K562 (cell line): ENCODE results near the gene CCDC33. TPM values are rescaled to one million over a fixed set of nuclear protein-coding genes. Genes with fewer than 3 reads are reported as not detected.

Source experiments
- ATAC-seq: fragments of 200-7000 bp; cut with Tn5 transposase; 3 replicates; pipeline ENCODE4 v1.9.1; 2020; ENCODE audit warnings: moderate library complexity
- BruUV-seq: library from RNA; stranded (reverse); fragments of 400-500 nt; replicated peaks from 2 replicates; lab custom pipeline; 2021; lab: Mats Ljungman, UMichigan
- CTCF ChIA-PET: fragments of 300-600 bp; formaldehyde crosslinking; extraction: SDS; loops from one replicate; lab custom pipeline; 2021; ENCODE audit warnings: low intra/inter-chr PET ratio; lab: Yijun Ruan, JAX
- POLR2A ChIA-PET: fragments of 300-600, 350-650 bp; sonication (Branson Sonifier 250); formaldehyde crosslinking; extraction: SDS; loops from one replicate; lab custom pipeline; 2021; ENCODE audit warnings: antibody characterized with exemption, inconsistent platforms; lab: Yijun Ruan, JAX
- DNase-seq, 4 experiments: peaks; one replicate each; pipeline versions ENCODE4 v3.0.0 to v3.0.0-alpha.2; 2011 to 2018; ENCODE audit warnings: low spot score in 3 of 4, mixed read lengths in 3 of 4; ENCODE audit errors: extremely low read depth in 1 of 4
- FAIRE-seq: peaks from 2 replicates; lab custom pipeline; 2011; peaks lifted over from hg19 to GRCh38; lab: Jason Lieb, UNC
- H2AFZ ChIP-seq: 2 replicates; pipeline ENCODE4 v1.6.0; 2011; ENCODE audit warnings: low read depth, low read length, control low read depth, inconsistent platforms
- H3K27ac ChIP-seq: fragments of 200-600 bp; 3 replicates; pipeline ENCODE4 v1.8.0; 2011; ENCODE audit warnings: low read depth, mild to moderate bottlenecking, control low read depth, inconsistent platforms, low read length, moderate library complexity, mixed read lengths; ENCODE audit errors: extremely low read depth
- H3K27me3 ChIP-seq, 2 experiments: fragments of 300-600 bp in 1 of 2; 2 replicates in 1 of 2; 3 replicates in 1 of 2; pipeline versions ENCODE4 v1.6.0 to v1.8.0; 2011; ENCODE audit warnings: inconsistent platforms in 2 of 2, low read length in 2 of 2, mild to moderate bottlenecking in 1 of 2, mixed read lengths in 1 of 2, moderate library complexity in 1 of 2; ENCODE audit not compliant: control insufficient read depth in 2 of 2, insufficient read depth in 2 of 2
- H3K36me3 ChIP-seq: fragments of 300-600 bp; 3 replicates; pipeline ENCODE4 v1.8.0; 2011; ENCODE audit warnings: mild to moderate bottlenecking, low read length, inconsistent platforms; ENCODE audit not compliant: control insufficient read depth, insufficient read depth
- H3K4me1 ChIP-seq, 2 experiments: fragments of 200-600 bp in 1 of 2; replicated peaks in 1 of 2; 2 replicates in 1 of 2; 3 replicates in 1 of 2; pipeline versions ENCODE4 v1.5.1 to v1.8.0; 2011; ENCODE audit warnings: inconsistent platforms in 2 of 2, low read length in 2 of 2, mild to moderate bottlenecking in 1 of 2, mixed read lengths in 1 of 2, moderate library complexity in 1 of 2; ENCODE audit not compliant: control insufficient read depth in 2 of 2, insufficient read depth in 2 of 2
- H3K4me2 ChIP-seq: 2 replicates; pipeline ENCODE4 v1.6.1; 2011; ENCODE audit warnings: low read length, control low read depth, inconsistent platforms, mixed read lengths; ENCODE audit not compliant: insufficient read depth
- H3K4me3 ChIP-seq: fragments of 200-600 bp; sonication (generic), shearing (Covaris generic); 2 replicates; pipeline ENCODE4 v1.5.1; 2016; ENCODE audit warnings: control low read depth, inconsistent platforms
- H3K79me2 ChIP-seq: fragments of 200-600 bp; 3 replicates; pipeline ENCODE4 v1.8.0; 2011; ENCODE audit warnings: low read length, inconsistent platforms; ENCODE audit not compliant: control insufficient read depth, insufficient read depth
- H3K9ac ChIP-seq, 2 experiments: 2 replicates each; pipeline versions ENCODE4 v1.6.0 to v1.6.1; 2011; ENCODE audit warnings: low read depth in 2 of 2, low read length in 2 of 2, control low read depth in 1 of 2, inconsistent platforms in 1 of 2, mild to moderate bottlenecking in 1 of 2, mixed read lengths in 1 of 2; ENCODE audit not compliant: insufficient read depth in 1 of 2
- H3K9me1 ChIP-seq: one replicate; pipeline ENCODE4 v1.6.0; 2011; ENCODE audit warnings: inconsistent platforms, mild to moderate bottlenecking, low read length, moderate library complexity; ENCODE audit not compliant: control insufficient read depth, insufficient read depth
- H3K9me3 ChIP-seq: replicated peaks from 2 replicates; pipeline ENCODE4 v1.5.1; 2011; ENCODE audit warnings: low read depth, low read length, inconsistent platforms; ENCODE audit not compliant: control insufficient read depth, insufficient read depth
- H4K20me1 ChIP-seq: replicated peaks from 2 replicates; pipeline ENCODE4 v1.6.1; 2011; ENCODE audit warnings: low read length, inconsistent platforms, mixed read lengths; ENCODE audit not compliant: control insufficient read depth, insufficient read depth
- CTBP1 ChIP-seq: fragments of 450-650 bp; IDR thresholded peaks from 2 replicates; pipeline ENCODE4 v1.6.1; 2016; ENCODE audit warnings: borderline replicate concordance
- ETV6 ChIP-seq, 3 experiments: fragments of 150-350 bp in 1 of 3; sonication (generic) in 1 of 3; formaldehyde crosslinking in 1 of 3; IDR thresholded peaks; 2 replicates each; pipeline versions ENCODE4 v1.6.1 to v1.8.0; 2014 to 2022; ENCODE audit warnings: borderline replicate concordance in 2 of 3, low read depth in 2 of 3, antibody characterized with exemption in 1 of 3, low read length in 1 of 3, mild to moderate bottlenecking in 1 of 3, missing genetic modification reagents in 1 of 3
- IRF2 ChIP-seq: sonication (generic); formaldehyde crosslinking; IDR thresholded peaks from 2 replicates; pipeline ENCODE4 v1.8.1; 2022; ENCODE audit warnings: mild to moderate bottlenecking, missing genetic modification reagents
- KLF10 ChIP-seq: fragments of 250-450 bp; sonication (Bioruptor Pico); IDR thresholded peaks from 2 replicates; pipeline ENCODE4 v1.6.1; 2021; ENCODE audit warnings: matching md5 sums
- MEF2D ChIP-seq: conservative IDR thresholded peaks from 2 replicates; pipeline ENCODE4 v1.6.1; 2016; ENCODE audit warnings: low read depth, missing genetic modification characterization, missing compliant biosample characterization
- ZBTB17 ChIP-seq: fragments of 450-650 bp; formaldehyde crosslinking; IDR thresholded peaks from 2 replicates; pipeline ENCODE4 v1.4.0; 2020; ENCODE audit warnings: mild to moderate bottlenecking
- ZFPM2 ChIP-seq: fragments of 250-450 bp; sonication (Bioruptor Pico); IDR thresholded peaks from 2 replicates; pipeline ENCODE4 v1.5.1; 2022; ENCODE audit warnings: mild to moderate bottlenecking
- ZFX ChIP-seq: sonication (generic); formaldehyde crosslinking; IDR thresholded peaks from 2 replicates; pipeline ENCODE4 v1.8.0; 2022; ENCODE audit warnings: mild to moderate bottlenecking, missing genetic modification reagents, moderate library complexity
- ZNF717 ChIP-seq: fragments of 250-450 bp; sonication (Bioruptor Pico); IDR thresholded peaks from 2 replicates; pipeline ENCODE4 v1.5.0; 2021
- WGBS: fragments of 100-300 bp; shearing (Covaris generic); methylation state at CpG from one replicate; pipeline ENCODE4 v1.1.6; 2016; ENCODE audit warnings: low coverage, mixed read lengths; ENCODE audit not compliant: insufficient coverage; ENCODE audit errors: missing lambda C conversion rate; 5-methylcytosine and 5-hydroxymethylcytosine counted together
- in situ Hi-C: fragments of 300-500 bp; cut with MboI; formaldehyde crosslinking; loops from 4 replicates; pipeline ENCODE4 v1.15.0; 2018; ENCODE audit warnings: inconsistent platforms, mixed read lengths
- intact Hi-C: fragments of 100-400 bp; cut with micrococcal nuclease; formaldehyde crosslinking; loops from 2 replicates; pipeline ENCODE4 v1.14.2; 2022
- polyA plus RNA-seq, 8 experiments: library from polyadenylated mRNA; depleted of rRNA in 4 of 8; stranded (reverse) in 5 of 8; unstranded in 3 of 8; fragments of >200 nt; fragmentation: Nextera tagmentation in 2 of 8; fragmentation: Illumina TruSeq in 1 of 8; extraction: Ambion mirVana in 2 of 8; extraction: Trizol in 1 of 8; gene quantifications; 2 replicates each; pipeline versions ENCODE4 v1.2.1 to v1.2.3, GENCODE V29; 2011 to 2014; ENCODE audit warnings: inconsistent platforms in 1 of 8, missing spikeins in 1 of 8
- total RNA-seq, 7 experiments: library from RNA; depleted of rRNA in 6 of 7; stranded (reverse); fragments of >200 nt in 6 of 7; fragmentation: Illumina TruSeq in 2 of 7; extraction: Trizol in 2 of 7; gene quantifications; 2 replicates each; pipeline versions ENCODE4 v1.2.1 to v1.2.3, GENCODE V29; 2011 to 2021; ENCODE audit warnings: low replicate concordance in 1 of 7
- TF ChIP-seq, protein P1 (sequence below): fragments of 450-650 bp; IDR thresholded peaks from 2 replicates; pipeline ENCODE4 v1.6.1; 2017; ENCODE audit warnings: antibody characterized with exemption, mild to moderate bottlenecking

The CCDC33 gene
- total and polyA plus RNA-seq, 9 of the 15 experiments (the other 6 are each of a cell fraction or from before 2014, with no cell fraction given) = 0.08 to 1.1 (median 0.15) TPM; not detected in 4

DNA sequence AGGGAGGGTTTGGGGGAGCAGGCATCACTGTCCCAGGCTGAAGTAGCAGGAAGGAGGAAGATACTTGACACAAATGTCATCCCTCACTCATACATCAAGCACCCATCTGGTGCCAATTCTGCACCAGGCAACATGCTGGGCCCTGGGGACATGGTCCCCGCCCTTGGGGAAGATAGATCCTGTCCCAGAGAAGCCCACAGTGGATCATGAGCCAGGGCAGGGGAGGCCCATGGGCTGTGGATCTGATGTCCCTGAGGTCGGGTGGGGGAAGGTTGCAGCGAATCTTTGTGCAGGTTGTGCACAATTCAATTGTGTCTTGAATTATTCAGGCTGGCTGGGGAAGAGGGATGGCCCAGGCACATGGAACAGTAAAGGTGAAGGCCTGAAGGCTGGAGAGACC is 6.4 kb upstream of the CCDC33 start:
- TF ChIP-seq CTBP1 = no peak
- no peak for TF ChIP-seq MEF2D
- no peak for TF ChIP-seq ZBTB17
- no peak for TF ChIP-seq KLF10
- TF ChIP-seq, protein P1, sequence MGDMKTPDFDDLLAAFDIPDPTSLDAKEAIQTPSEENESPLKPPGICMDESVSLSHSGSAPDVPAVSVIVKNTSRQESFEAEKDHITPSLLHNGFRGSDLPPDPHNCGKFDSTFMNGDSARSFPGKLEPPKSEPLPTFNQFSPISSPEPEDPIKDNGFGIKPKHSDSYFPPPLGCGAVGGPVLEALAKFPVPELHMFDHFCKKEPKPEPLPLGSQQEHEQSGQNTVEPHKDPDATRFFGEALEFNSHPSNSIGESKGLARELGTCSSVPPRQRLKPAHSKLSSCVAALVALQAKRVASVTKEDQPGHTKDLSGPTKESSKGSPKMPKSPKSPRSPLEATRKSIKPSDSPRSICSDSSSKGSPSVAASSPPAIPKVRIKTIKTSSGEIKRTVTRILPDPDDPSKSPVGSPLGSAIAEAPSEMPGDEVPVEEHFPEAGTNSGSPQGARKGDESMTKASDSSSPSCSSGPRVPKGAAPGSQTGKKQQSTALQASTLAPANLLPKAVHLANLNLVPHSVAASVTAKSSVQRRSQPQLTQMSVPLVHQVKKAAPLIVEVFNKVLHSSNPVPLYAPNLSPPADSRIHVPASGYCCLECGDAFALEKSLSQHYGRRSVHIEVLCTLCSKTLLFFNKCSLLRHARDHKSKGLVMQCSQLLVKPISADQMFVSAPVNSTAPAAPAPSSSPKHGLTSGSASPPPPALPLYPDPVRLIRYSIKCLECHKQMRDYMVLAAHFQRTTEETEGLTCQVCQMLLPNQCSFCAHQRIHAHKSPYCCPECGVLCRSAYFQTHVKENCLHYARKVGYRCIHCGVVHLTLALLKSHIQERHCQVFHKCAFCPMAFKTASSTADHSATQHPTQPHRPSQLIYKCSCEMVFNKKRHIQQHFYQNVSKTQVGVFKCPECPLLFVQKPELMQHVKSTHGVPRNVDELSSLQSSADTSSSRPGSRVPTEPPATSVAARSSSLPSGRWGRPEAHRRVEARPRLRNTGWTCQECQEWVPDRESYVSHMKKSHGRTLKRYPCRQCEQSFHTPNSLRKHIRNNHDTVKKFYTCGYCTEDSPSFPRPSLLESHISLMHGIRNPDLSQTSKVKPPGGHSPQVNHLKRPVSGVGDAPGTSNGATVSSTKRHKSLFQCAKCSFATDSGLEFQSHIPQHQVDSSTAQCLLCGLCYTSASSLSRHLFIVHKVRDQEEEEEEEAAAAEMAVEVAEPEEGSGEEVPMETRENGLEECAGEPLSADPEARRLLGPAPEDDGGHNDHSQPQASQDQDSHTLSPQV = no peak
- TF ChIP-seq IRF2 (CRISPR knock-in tag) = no peak
- no peak for TF ChIP-seq ZFPM2
- TF ChIP-seq ZNF717 (CRISPR knock-in tag) = no peak
- no peak for TF ChIP-seq ZFX (CRISPR knock-in tag)
- TF ChIP-seq ETV6 (IDR thresholded peaks at IDR 0.05; ENCODE audit: borderline replicate concordance in 1 of 2, low read depth in 2 of 2, low read length in 1 of 2) = no peak
- no peak for TF ChIP-seq ETV6 (CRISPR knock-in tag; IDR thresholded peaks at IDR 0.05; ENCODE audit: borderline replicate concordance)
- H3K27me3 ChIP-seq = peaks cover 18 to 65% of the 10 kb centered on the region in 2 experiments
- no peak overlapping the region for H2AFZ ChIP-seq
- ATAC-seq = no peak
- no peak for FAIRE-seq
- BruUV-seq = no TSS peak
- in situ Hi-C loops (no loop called here), intact Hi-C loops (no loop called here)
- POLR2A ChIA-PET = no interaction called here
- H3K79me2 ChIP-seq = no peaks in the 10 kb centered on the region
- H3K4me1 ChIP-seq = no peaks in the 10 kb centered on the region
- WGBS = 3% methylated on average over 3 of the region's 3 CpGs
- no peaks in the 10 kb centered on the region for H3K9me3 ChIP-seq
- no peaks in the 10 kb centered on the region for H3K36me3 ChIP-seq
- H3K27ac ChIP-seq = no peak overlapping the region
- no peak overlapping the region for H3K4me2 ChIP-seq
- peaks cover 7% of the 10 kb centered on the region; the same call in 1 of the 2 replicates for H4K20me1 ChIP-seq
- no peak overlapping the region for H3K4me3 ChIP-seq
- DNase-seq = no peak
- CTCF ChIA-PET = no interaction called here
- no peak overlapping the region for H3K9ac ChIP-seq
- no peaks in the 10 kb centered on the region for H3K9me1 ChIP-seq
